ENCODE results near the gene STX8.

DNA sequence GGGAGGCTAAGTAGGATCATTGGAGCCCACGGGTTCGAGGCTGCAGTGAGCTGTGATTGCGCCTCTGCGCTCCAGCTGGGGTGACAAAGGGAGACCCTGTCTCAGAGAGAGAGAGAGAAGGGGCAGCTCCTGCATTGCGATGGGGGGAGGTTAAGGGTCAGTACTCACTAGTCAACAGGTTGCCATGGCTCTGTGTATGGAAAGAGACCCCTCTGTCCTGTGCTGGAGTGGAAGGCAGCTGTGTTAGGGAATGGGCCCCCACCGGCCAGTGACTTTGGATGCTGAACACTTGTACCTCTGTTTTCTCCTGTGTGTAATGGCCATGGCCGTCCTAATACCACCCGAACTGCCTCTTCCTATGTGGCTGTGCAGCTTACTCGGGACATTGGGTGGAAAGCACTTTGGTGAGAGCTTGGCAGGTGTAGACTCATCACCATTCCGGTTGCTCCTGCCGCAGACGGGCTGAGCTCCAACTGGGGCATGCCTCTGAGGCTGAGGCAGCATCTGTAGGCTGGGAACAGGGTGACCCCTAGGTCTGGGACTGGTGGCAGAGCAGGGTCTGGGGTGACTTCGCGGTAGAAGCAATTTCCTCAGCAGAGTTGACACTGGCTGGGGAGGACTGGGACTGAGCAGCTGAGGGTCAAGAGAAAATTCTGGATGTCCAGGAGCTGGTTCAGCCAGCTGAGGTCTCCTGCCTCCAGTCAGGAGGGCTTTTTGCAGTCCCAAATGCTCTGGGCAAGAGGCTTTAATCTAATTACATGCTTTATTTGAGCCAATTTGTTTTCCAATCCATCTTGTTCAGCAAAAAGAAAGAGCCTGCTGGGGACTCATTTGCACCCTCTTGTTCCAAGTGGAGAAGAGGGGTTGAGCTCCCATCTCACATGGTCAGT, 369.9 kb downstream of the STX8 start:
- TF ChIP-seq JUND (IDR thresholded peaks at IDR 0.05) (no peak), HNF4A (conservative IDR thresholded peaks at IDR 0.05) (no peak)
- TF ChIP-seq, protein P1, sequence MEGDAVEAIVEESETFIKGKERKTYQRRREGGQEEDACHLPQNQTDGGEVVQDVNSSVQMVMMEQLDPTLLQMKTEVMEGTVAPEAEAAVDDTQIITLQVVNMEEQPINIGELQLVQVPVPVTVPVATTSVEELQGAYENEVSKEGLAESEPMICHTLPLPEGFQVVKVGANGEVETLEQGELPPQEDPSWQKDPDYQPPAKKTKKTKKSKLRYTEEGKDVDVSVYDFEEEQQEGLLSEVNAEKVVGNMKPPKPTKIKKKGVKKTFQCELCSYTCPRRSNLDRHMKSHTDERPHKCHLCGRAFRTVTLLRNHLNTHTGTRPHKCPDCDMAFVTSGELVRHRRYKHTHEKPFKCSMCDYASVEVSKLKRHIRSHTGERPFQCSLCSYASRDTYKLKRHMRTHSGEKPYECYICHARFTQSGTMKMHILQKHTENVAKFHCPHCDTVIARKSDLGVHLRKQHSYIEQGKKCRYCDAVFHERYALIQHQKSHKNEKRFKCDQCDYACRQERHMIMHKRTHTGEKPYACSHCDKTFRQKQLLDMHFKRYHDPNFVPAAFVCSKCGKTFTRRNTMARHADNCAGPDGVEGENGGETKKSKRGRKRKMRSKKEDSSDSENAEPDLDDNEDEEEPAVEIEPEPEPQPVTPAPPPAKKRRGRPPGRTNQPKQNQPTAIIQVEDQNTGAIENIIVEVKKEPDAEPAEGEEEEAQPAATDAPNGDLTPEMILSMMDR (IDR thresholded peaks at IDR 0.05; ENCODE audit: low read depth, low read length, missing input control): no peak
- TF ChIP-seq, protein P2, sequence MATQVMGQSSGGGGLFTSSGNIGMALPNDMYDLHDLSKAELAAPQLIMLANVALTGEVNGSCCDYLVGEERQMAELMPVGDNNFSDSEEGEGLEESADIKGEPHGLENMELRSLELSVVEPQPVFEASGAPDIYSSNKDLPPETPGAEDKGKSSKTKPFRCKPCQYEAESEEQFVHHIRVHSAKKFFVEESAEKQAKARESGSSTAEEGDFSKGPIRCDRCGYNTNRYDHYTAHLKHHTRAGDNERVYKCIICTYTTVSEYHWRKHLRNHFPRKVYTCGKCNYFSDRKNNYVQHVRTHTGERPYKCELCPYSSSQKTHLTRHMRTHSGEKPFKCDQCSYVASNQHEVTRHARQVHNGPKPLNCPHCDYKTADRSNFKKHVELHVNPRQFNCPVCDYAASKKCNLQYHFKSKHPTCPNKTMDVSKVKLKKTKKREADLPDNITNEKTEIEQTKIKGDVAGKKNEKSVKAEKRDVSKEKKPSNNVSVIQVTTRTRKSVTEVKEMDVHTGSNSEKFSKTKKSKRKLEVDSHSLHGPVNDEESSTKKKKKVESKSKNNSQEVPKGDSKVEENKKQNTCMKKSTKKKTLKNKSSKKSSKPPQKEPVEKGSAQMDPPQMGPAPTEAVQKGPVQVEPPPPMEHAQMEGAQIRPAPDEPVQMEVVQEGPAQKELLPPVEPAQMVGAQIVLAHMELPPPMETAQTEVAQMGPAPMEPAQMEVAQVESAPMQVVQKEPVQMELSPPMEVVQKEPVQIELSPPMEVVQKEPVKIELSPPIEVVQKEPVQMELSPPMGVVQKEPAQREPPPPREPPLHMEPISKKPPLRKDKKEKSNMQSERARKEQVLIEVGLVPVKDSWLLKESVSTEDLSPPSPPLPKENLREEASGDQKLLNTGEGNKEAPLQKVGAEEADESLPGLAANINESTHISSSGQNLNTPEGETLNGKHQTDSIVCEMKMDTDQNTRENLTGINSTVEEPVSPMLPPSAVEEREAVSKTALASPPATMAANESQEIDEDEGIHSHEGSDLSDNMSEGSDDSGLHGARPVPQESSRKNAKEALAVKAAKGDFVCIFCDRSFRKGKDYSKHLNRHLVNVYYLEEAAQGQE (IDR thresholded peaks at IDR 0.05): no peak
- TF ChIP-seq, protein P3, sequence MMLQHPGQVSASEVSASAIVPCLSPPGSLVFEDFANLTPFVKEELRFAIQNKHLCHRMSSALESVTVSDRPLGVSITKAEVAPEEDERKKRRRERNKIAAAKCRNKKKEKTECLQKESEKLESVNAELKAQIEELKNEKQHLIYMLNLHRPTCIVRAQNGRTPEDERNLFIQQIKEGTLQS (IDR thresholded peaks at IDR 0.05): no peak

Data from liver (tissue), 3 donors.